Prostate gland (tissue), 2 donors: ENCODE measurements around the gene HNRNPF.

ENCODE experiments used
- CTCF ChIP-seq, 4 experiments: fragments of 200-600 bp in 2 of 4; fragments of 450-650 bp in 2 of 4; sonication (generic) in 2 of 4; IDR thresholded peaks; 1 replicate in 3 of 4; 2 replicates in 1 of 4; pipeline ENCODE4 v1.5.1; 2016 to 2019; ENCODE audit warnings: antibody characterized with exemption in 4 of 4, mild to moderate bottlenecking in 2 of 4, moderate library complexity in 2 of 4
- POLR2A ChIP-seq: fragments of 450-650 bp; IDR thresholded peaks from one replicate; pipeline ENCODE4 v1.6.1; 2016; ENCODE audit warnings: antibody characterized with exemption, mild to moderate bottlenecking

GRCh38 chr10:43448742-43449141 lies 39.8 kb upstream of the HNRNPF start:
- TF ChIP-seq CTCF (IDR thresholded peaks at IDR 0.05) = no peak
- TF ChIP-seq POLR2A = no peak
